GM21529 (cell line): ENCODE results near the gene SLC27A1.
"Not testable (repeated sequence)": the region's sequence is repeated elsewhere in the genome, so short reads cannot be mapped to it uniquely, and the experiment has no call there.

ENCODE experiments used
- ATAC-seq: cut with Tn5 transposase; IDR thresholded peaks from one replicate; pipeline ENCODE4 v1.9.1; 2021; ENCODE audit not compliant: unreplicated experiment

Gene SLC27A1

GRCh38 chr19:17486545-17487240 lies 16.4 kb downstream of the SLC27A1 start:
- no peak for ATAC-seq

GRCh38 chr19:17487284-17488121 lies 17.2 kb downstream of the SLC27A1 start:
- no peak for ATAC-seq

- peak; percentile 57 for ATAC-seq
Measured at GRCh38 chr19:17488593-17489391, 18.5 kb downstream of the SLC27A1 start.

GRCh38 chr19:17489392-17490030 lies 19.2 kb downstream of the SLC27A1 start:
- ATAC-seq: no peak

- no peak for ATAC-seq
Measured at GRCh38 chr19:17490411-17490810, 20.1 kb downstream of the SLC27A1 start.

GRCh38 chr19:17491287-17491686 lies 21.0 kb downstream of the SLC27A1 start:
- ATAC-seq: no peak

- no peak for ATAC-seq
Measured at GRCh38 chr19:17495639-17496296, 25.4 kb downstream of the SLC27A1 start.

GRCh38 chr19:17496337-17496997 lies 26.1 kb downstream of the SLC27A1 start:
- ATAC-seq: peak; percentile 57

GRCh38 chr19:17497149-17497798 lies 26.9 kb downstream of the SLC27A1 start:
- ATAC-seq: no peak

- not testable (repeated sequence) for ATAC-seq
Measured at GRCh38 chr19:17499025-17499424, 28.7 kb downstream of the SLC27A1 start.

- ATAC-seq: no peak
Measured at GRCh38 chr19:17499648-17500446, 29.5 kb downstream of the SLC27A1 start.

GRCh38 chr19:17500447-17501198 lies 30.3 kb downstream of the SLC27A1 start:
- ATAC-seq: no peak

- ATAC-seq: no peak
Measured at GRCh38 chr19:17503240-17503639, 32.9 kb downstream of the SLC27A1 start.

- no peak for ATAC-seq
Measured at GRCh38 chr19:17504030-17504429, 33.7 kb downstream of the SLC27A1 start.

GRCh38 chr19:17504456-17504855 lies 34.1 kb downstream of the SLC27A1 start:
- ATAC-seq: no peak

GRCh38 chr19:17505223-17505622 lies 34.9 kb downstream of the SLC27A1 start:
- no peak for ATAC-seq

- ATAC-seq: no peak
Measured at GRCh38 chr19:17506745-17507144, 36.4 kb downstream of the SLC27A1 start.

GRCh38 chr19:17508558-17508933 lies 38.2 kb downstream of the SLC27A1 start:
- not testable (repeated sequence) for ATAC-seq
